WI38 (cell line): Measurements from ENCODE around the gene TMEM176A.

Source experiments
- H3K4me3 ChIP-seq: 2 replicates; pipeline ENCODE4 v1.5.1; 2011; ENCODE audit warnings: low read depth, mild to moderate bottlenecking, control low read depth, low read length
- TF ChIP-seq, protein P1 (sequence below): IDR thresholded peaks from 2 replicates; pipeline ENCODE4 v1.5.1; 2012; ENCODE audit warnings: low read depth, mild to moderate bottlenecking, control low read depth, low read length

Gene TMEM176A

DNA sequence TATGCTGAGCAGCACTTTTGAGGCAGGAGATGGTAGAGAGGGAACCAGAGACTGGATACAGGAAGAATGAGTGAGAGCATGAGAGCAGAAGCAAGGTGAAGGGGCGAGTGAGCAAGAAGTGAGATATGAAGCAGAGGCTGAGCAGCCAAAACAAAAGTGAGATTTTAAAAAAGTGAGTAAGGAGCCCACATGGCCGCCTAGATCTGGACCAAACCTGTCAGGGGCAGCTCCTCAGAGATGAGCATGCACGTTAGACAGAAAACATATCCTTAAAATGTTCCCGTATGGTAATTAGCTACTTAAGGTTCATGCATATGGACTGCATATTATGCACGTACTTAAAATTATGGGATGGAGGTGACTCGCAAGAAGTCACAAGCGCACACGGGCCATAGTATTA, 22.5 kb downstream of the TMEM176A start:
- TF ChIP-seq, protein P1, sequence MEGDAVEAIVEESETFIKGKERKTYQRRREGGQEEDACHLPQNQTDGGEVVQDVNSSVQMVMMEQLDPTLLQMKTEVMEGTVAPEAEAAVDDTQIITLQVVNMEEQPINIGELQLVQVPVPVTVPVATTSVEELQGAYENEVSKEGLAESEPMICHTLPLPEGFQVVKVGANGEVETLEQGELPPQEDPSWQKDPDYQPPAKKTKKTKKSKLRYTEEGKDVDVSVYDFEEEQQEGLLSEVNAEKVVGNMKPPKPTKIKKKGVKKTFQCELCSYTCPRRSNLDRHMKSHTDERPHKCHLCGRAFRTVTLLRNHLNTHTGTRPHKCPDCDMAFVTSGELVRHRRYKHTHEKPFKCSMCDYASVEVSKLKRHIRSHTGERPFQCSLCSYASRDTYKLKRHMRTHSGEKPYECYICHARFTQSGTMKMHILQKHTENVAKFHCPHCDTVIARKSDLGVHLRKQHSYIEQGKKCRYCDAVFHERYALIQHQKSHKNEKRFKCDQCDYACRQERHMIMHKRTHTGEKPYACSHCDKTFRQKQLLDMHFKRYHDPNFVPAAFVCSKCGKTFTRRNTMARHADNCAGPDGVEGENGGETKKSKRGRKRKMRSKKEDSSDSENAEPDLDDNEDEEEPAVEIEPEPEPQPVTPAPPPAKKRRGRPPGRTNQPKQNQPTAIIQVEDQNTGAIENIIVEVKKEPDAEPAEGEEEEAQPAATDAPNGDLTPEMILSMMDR, result no peak
- H3K4me3 ChIP-seq, result no peak overlapping the region

DNA sequence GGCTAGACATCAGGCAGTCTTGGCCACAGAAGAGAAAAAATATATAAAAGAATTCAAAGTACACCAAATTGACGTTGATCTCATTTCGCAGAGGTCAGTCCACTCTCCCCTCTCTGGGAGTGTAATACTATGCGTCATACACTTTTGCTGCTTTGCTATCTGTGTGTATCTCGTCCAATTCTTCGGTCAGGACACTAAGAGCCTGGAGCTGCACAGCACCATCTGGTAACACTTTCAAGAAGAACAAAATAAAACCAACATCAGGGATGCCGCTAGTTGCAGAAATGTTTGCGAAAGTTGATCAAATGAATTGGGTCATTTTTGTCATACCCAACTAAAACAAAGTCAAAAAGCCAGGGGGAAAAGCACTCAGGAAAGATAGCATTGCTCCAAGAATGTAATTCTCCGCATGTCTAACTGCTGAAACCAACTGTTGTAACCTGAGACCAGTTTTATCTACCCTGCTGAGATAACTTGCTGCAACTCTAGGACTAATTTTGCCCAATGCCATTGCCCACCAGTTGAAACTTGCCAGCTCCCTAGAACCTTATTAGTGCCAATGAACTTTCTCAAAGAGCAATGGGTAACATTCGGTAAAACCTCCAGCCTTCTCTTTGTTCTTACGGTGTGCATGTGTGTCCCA, 23.0 kb downstream of the TMEM176A start:
- no peak overlapping the region for H3K4me3 ChIP-seq
- TF ChIP-seq, protein P1, result no peak

DNA sequence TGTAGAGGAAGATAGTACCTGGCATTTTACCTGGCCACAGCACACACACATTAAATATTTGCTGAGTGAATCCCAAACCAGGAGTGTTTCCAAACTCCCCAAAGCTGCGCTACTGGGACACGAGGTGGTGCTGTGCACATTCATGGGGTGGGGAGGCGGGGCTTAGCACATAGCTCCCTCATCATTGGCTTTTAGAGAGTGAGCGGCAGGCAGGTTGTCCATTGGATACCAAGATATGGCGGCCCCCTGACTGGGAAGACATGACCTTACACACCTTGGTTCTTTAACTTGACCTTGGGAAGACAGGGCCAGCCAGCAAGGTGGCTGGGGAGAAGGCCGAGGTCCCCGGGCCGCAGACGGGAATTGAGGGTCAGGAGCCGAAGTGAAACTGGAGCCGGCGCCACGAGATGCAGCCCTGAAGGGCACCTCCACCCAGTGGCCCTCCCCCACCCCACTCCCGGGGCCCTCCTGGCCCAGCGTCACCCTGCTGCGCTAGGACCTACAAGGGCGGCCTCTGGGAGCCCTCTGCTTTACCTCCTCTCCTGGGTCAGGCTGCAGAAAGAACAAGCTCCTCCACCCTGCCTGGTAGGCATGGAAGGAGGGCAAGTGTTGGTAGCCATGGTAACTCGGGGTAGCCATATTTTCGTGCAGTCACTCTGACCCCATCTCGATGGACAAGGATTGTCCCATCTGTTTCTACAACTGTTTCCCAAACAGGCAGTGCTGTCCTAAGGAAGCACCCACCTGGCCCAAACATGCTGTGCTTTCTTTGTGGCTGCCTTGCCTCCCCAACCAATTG, 24.0 kb downstream of the TMEM176A start:
- TF ChIP-seq, protein P1, result no peak

DNA sequence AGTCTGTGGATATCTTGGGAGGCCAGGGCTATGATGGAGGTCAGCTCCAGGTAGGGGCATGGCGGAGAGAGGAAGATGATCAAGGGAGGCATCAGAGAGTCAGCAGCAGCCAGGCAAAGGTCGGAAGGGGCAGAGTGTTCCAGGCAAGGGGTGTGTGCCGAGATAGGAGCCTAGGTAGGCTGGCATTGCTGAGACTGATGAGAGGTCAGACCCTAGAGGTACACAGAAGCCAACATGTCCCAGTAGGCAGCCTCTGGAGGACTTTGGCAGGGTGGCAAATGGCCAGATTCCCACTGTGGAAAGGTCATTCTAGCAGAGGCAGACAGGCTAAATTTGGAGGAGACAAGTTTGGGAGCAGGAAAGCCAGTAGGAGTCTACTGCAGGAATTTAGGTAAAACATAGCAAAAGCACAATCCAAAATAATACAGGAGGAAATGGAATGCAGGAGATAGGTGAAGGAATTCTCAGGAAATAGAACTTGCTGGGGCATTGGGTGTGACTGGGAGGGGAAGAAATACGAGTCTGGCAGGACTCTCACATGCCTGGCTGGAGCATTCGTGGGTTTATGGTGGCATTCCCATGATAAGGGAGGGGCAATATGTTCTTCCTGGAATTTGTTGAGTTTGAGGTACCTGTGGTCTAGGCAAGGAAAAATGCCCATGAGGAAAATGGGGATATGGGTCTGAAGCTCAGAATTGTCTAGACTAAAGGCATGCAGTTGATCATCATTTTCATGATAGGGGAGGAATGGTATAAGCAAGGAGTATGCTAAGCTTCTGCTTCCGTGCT, 25.7 kb downstream of the TMEM176A start:
- TF ChIP-seq, protein P1, result no peak
- no peak overlapping the region for H3K4me3 ChIP-seq

More for the DNA sequence above, 24.0 kb downstream of the TMEM176A start:
- no peak overlapping the region for H3K4me3 ChIP-seq

DNA sequence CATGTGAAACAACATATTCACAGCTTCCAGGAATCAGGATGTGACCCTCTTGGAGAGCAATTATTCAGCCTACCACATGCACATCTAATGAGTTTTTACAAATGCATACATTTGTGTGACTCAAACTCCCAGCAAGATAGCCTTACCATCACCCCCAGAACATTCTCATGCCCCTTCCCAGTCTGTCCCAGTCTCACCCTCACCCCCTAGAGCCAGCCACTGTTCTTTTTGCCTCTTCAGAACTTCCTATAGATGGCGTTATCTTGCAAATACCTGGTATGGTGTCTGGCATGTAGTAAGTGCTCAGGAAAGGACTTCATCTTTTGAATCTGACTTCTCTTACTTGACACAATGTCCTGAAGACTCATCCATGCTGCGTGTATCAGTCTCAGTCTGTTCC, 27.8 kb downstream of the TMEM176A start:
- TF ChIP-seq, protein P1, result no peak
- no peak overlapping the region for H3K4me3 ChIP-seq

DNA sequence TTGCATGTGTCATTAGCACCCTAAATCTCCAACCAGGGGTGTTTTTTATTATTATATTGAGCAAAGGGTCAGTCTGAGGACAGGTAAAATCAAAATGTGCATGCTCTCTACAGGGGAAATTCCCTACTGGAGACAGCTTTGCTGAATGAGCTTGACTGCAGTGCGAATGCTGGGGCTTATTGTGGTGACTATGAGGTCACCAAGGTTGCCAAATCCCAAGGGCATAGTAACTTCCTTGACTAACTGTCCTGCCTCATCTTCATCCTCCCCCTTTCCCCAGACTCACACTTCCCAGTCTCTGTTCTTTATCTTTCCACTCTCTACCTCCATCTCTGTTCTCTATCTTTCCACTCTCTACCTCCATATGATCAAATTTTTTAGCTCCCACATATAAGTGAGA, 28.9 kb downstream of the TMEM176A start:
- TF ChIP-seq, protein P1, result no peak

More for the DNA sequence above, 28.9 kb downstream of the TMEM176A start:
- H3K4me3 ChIP-seq, result no peak overlapping the region
